ENCODE measurements around the gene HTR3D. TPM values are rescaled to one million over a fixed set of nuclear protein-coding genes. Genes with fewer than 3 reads are reported as not detected.

HTR3D gene
- total RNA-seq, 1 experiment from 2014 or later, result not detected

DNA sequence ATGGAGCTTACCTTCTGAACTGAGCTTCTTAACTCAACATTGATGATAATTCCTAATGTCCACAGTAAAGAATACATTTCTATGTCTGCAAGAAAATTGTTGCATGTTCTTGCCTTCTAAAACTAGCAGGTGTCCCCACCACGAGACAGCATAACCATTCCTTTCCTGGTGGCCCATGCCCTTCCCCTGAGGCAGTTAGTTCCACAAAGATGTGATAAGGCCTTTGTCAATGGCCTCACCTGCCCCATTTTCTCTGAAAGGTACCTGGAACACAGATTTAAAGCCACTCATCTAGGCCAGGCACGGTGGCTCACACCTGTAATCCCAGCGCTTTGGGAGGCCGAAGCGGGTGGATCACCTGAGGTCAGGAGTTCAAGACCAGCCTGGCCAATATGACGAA is 44.4 kb downstream of the HTR3D start:
- Histone ChIP-seq H3K27me3 (ENCODE audit: insufficient read depth, low read length) (no peaks in the 10 kb centered on the region), H3K27ac (ENCODE audit: low read depth, low read length) (no peak overlapping the region), H3K9me2 (ENCODE audit: insufficient read depth) (no peaks in the 10 kb centered on the region), H3K4me1 (ENCODE audit: control insufficient read depth in 1 of 2, insufficient read depth in 2 of 2, low read length in 2 of 2) (no peaks in the 10 kb centered on the region), H3K79me2 (ENCODE audit: insufficient read depth, low read length) (no peaks in the 10 kb centered on the region), H3K4me3 (replicated peaks in 1 of 2; ENCODE audit: low read depth in 1 of 2, low read length in 2 of 2) (no peak overlapping the region), H4K20me1 (ENCODE audit: insufficient read depth) (no peaks in the 10 kb centered on the region), H3K4me2 (ENCODE audit: low read length) (no peak overlapping the region), H3K9ac (ENCODE audit: low read length) (no peak overlapping the region), H3K36me3 (ENCODE audit: control insufficient read depth in 1 of 2, insufficient read depth in 2 of 2, low read length in 2 of 2) (no peaks in the 10 kb centered on the region), H2AFZ (ENCODE audit: low read depth, low read length, poor library complexity, severe bottlenecking) (no peak overlapping the region), H3K9me3 (ENCODE audit: control insufficient read depth in 1 of 2, insufficient read depth in 1 of 2, low read depth in 1 of 2, low read length in 2 of 2) (no peaks in the 10 kb centered on the region)
- POLR2A ChIA-PET, result no interaction called here
- ATAC-seq, result no peak
- intact Hi-C loops (cut with micrococcal nuclease), result no loop called here
- TF ChIP-seq SRF (IDR thresholded peaks at IDR 0.05; ENCODE audit: low read depth) (no peak), FOSL1 (IDR thresholded peaks at IDR 0.05; ENCODE audit: low read depth) (no peak), CBX3 (IDR thresholded peaks at IDR 0.05; ENCODE audit: low read depth) (no peak), RAD21 (IDR thresholded peaks at IDR 0.05; ENCODE audit: low read depth) (no peak), SP1 (IDR thresholded peaks at IDR 0.05; ENCODE audit: low read depth) (no peak), POLR2AphosphoS5 (IDR thresholded peaks at IDR 0.05; ENCODE audit: low read depth, low read length) (no peak), TCF7L2 (IDR thresholded peaks at IDR 0.05; ENCODE audit: borderline replicate concordance, extremely low read depth, insufficient read depth, insufficient read length) (no peak), EZH2 (IDR thresholded peaks at IDR 0.05) (no peak), JUND (IDR thresholded peaks at IDR 0.05) (no peak), ZNF274 (IDR thresholded peaks at IDR 0.05; ENCODE audit: low read depth, low read length) (no peak), EGR1 (IDR thresholded peaks at IDR 0.05; ENCODE audit: low read depth) (no peak), CEBPB (IDR thresholded peaks at IDR 0.05; ENCODE audit: low read depth) (no peak), SIN3A (IDR thresholded peaks at IDR 0.05; ENCODE audit: low read depth) (no peak)
- TF ChIP-seq, protein P1, sequence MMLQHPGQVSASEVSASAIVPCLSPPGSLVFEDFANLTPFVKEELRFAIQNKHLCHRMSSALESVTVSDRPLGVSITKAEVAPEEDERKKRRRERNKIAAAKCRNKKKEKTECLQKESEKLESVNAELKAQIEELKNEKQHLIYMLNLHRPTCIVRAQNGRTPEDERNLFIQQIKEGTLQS (IDR thresholded peaks at IDR 0.05), result no peak
- TF ChIP-seq, protein P2, sequence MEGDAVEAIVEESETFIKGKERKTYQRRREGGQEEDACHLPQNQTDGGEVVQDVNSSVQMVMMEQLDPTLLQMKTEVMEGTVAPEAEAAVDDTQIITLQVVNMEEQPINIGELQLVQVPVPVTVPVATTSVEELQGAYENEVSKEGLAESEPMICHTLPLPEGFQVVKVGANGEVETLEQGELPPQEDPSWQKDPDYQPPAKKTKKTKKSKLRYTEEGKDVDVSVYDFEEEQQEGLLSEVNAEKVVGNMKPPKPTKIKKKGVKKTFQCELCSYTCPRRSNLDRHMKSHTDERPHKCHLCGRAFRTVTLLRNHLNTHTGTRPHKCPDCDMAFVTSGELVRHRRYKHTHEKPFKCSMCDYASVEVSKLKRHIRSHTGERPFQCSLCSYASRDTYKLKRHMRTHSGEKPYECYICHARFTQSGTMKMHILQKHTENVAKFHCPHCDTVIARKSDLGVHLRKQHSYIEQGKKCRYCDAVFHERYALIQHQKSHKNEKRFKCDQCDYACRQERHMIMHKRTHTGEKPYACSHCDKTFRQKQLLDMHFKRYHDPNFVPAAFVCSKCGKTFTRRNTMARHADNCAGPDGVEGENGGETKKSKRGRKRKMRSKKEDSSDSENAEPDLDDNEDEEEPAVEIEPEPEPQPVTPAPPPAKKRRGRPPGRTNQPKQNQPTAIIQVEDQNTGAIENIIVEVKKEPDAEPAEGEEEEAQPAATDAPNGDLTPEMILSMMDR (IDR thresholded peaks at IDR 0.05 in 2 of 3, conservative IDR thresholded peaks at IDR 0.05 in 1 of 3; ENCODE audit: borderline replicate concordance in 1 of 3, insufficient read depth in 1 of 3, low read depth in 2 of 3, low read length in 2 of 3), result no peak
- TF ChIP-seq, protein P3, sequence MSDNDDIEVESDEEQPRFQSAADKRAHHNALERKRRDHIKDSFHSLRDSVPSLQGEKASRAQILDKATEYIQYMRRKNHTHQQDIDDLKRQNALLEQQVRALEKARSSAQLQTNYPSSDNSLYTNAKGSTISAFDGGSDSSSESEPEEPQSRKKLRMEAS (IDR thresholded peaks at IDR 0.05), result no peak
- TF ChIP-seq, protein P4, sequence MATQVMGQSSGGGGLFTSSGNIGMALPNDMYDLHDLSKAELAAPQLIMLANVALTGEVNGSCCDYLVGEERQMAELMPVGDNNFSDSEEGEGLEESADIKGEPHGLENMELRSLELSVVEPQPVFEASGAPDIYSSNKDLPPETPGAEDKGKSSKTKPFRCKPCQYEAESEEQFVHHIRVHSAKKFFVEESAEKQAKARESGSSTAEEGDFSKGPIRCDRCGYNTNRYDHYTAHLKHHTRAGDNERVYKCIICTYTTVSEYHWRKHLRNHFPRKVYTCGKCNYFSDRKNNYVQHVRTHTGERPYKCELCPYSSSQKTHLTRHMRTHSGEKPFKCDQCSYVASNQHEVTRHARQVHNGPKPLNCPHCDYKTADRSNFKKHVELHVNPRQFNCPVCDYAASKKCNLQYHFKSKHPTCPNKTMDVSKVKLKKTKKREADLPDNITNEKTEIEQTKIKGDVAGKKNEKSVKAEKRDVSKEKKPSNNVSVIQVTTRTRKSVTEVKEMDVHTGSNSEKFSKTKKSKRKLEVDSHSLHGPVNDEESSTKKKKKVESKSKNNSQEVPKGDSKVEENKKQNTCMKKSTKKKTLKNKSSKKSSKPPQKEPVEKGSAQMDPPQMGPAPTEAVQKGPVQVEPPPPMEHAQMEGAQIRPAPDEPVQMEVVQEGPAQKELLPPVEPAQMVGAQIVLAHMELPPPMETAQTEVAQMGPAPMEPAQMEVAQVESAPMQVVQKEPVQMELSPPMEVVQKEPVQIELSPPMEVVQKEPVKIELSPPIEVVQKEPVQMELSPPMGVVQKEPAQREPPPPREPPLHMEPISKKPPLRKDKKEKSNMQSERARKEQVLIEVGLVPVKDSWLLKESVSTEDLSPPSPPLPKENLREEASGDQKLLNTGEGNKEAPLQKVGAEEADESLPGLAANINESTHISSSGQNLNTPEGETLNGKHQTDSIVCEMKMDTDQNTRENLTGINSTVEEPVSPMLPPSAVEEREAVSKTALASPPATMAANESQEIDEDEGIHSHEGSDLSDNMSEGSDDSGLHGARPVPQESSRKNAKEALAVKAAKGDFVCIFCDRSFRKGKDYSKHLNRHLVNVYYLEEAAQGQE (IDR thresholded peaks at IDR 0.05; ENCODE audit: low read depth), result no peak
- TF ChIP-seq, protein P5, sequence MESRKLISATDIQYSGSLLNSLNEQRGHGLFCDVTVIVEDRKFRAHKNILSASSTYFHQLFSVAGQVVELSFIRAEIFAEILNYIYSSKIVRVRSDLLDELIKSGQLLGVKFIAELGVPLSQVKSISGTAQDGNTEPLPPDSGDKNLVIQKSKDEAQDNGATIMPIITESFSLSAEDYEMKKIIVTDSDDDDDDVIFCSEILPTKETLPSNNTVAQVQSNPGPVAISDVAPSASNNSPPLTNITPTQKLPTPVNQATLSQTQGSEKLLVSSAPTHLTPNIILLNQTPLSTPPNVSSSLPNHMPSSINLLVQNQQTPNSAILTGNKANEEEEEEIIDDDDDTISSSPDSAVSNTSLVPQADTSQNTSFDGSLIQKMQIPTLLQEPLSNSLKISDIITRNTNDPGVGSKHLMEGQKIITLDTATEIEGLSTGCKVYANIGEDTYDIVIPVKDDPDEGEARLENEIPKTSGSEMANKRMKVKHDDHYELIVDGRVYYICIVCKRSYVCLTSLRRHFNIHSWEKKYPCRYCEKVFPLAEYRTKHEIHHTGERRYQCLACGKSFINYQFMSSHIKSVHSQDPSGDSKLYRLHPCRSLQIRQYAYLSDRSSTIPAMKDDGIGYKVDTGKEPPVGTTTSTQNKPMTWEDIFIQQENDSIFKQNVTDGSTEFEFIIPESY (IDR thresholded peaks at IDR 0.05; ENCODE audit: extremely low read depth, insufficient replicate concordance, low read length), result no peak
- BruUV-seq (replicated peaks), result no TSS peak
- CTCF ChIA-PET, result no interaction called here
- RAD21 ChIA-PET (ENCODE audit: low non-redundant PET in 1 of 2, low total read pairs in 2 of 2, uncharacterized antibody in 2 of 2, unreplicated experiment in 2 of 2), result no interaction called here
- DNase-seq (ENCODE audit: low read depth, low spot score), result no peak

Measured in HCT116 (cell line).